HCT116 (cell line): ENCODE results near the gene IL17D. TPM values are rescaled to one million over a fixed set of nuclear protein-coding genes. Genes with fewer than 3 reads are reported as not detected.

Experiments used
- ATAC-seq: fragments of 200-7000 bp; cut with Tn5 transposase; 2 replicates; pipeline ENCODE4 v1.9.1; 2020; ENCODE audit warnings: mild to moderate bottlenecking, moderate library complexity
- BruUV-seq: library from RNA; stranded (reverse); fragments of 400-500 nt; replicated peaks from 2 replicates; lab custom pipeline; 2021; lab: Mats Ljungman, UMichigan
- CTCF ChIA-PET: fragments of 300-600 bp; sonication (Branson Sonifier 250); formaldehyde crosslinking; loops from one replicate; lab custom pipeline; 2021; ENCODE audit warnings: antibody characterized with exemption; lab: Charles Lee
- POLR2A ChIA-PET: fragments of 300-600, 350-600 bp; sonication (Branson Sonifier 250); formaldehyde crosslinking; loops from one replicate; lab custom pipeline; 2021; ENCODE audit warnings: antibody characterized with exemption; lab: Charles Lee
- RAD21 ChIA-PET, 2 experiments: fragments of 300-600 bp; sonication (Branson Sonifier 250); formaldehyde crosslinking; loops; one replicate each; lab custom pipeline; 2023; ENCODE audit warnings: low total read pairs in 2 of 2; ENCODE audit not compliant: uncharacterized antibody in 2 of 2, unreplicated experiment in 2 of 2, low non-redundant PET in 1 of 2; lab: Charles Lee
- DNase-seq: peaks from one replicate; pipeline ENCODE4 v3.0.0-alpha.2; 2010; ENCODE audit warnings: low read depth, low spot score
- H2AFZ ChIP-seq: fragments of 200-600 bp; shearing (Covaris generic), sonication (generic); 2 replicates; pipeline ENCODE4 v1.6.1; 2017; ENCODE audit warnings: low read depth, mixed run types, mixed read lengths, antibody characterized with exemption, low read length; ENCODE audit not compliant: poor library complexity, severe bottlenecking
- H3K27ac ChIP-seq: 2 replicates; pipeline ENCODE4 v1.5.1; 2012; ENCODE audit warnings: low read depth, low read length
- H3K27me3 ChIP-seq: fragments of 200-600 bp; sonication (generic); 2 replicates; pipeline ENCODE4 v1.6.1; 2016; ENCODE audit warnings: mixed run types, low read length, mixed read lengths; ENCODE audit not compliant: insufficient read depth
- H3K36me3 ChIP-seq, 2 experiments: fragments of 200-500 bp in 1 of 2; fragments of 200-600 bp in 1 of 2; sonication (Bioruptor generic) in 1 of 2; sonication (generic) in 1 of 2; 2 replicates each; pipeline versions ENCODE4 v1.5.1 to v1.6.1; 2014 to 2016; ENCODE audit warnings: low read length in 2 of 2, inconsistent platforms in 1 of 2, mixed read lengths in 1 of 2, mixed run types in 1 of 2; ENCODE audit not compliant: insufficient read depth in 2 of 2, control insufficient read depth in 1 of 2
- H3K4me1 ChIP-seq, 2 experiments: fragments of 200-600 bp in 1 of 2; sonication (generic) in 1 of 2; 2 replicates each; pipeline versions ENCODE4 v1.5.1 to v1.6.1; 2012 to 2017; ENCODE audit warnings: low read length in 2 of 2, inconsistent platforms in 1 of 2, mild to moderate bottlenecking in 1 of 2, mixed read lengths in 1 of 2, mixed run types in 1 of 2, moderate library complexity in 1 of 2; ENCODE audit not compliant: insufficient read depth in 2 of 2, control insufficient read depth in 1 of 2
- H3K4me2 ChIP-seq: fragments of 200-600 bp; sonication (generic); 2 replicates; pipeline ENCODE4 v1.6.1; 2017; ENCODE audit warnings: mixed run types, low read length, mixed read lengths
- H3K4me3 ChIP-seq, 2 experiments: fragments of 200-600 bp in 1 of 2; sonication (generic) in 1 of 2; replicated peaks in 1 of 2; 2 replicates each; pipeline ENCODE4 v1.5.1; 2011 to 2016; ENCODE audit warnings: low read length in 2 of 2, control low read depth in 1 of 2, low read depth in 1 of 2, mild to moderate bottlenecking in 1 of 2, mixed read lengths in 1 of 2, mixed run types in 1 of 2
- H3K79me2 ChIP-seq: fragments of 200-600 bp; sonication (generic); 2 replicates; pipeline ENCODE4 v1.6.1; 2017; ENCODE audit warnings: mild to moderate bottlenecking, mixed run types, low read length, moderate library complexity, mixed read lengths; ENCODE audit not compliant: insufficient read depth
- H3K9ac ChIP-seq: fragments of 200-600 bp; sonication (generic); 2 replicates; pipeline ENCODE4 v1.6.1; 2016; ENCODE audit warnings: low read length, mixed read lengths
- H3K9me2 ChIP-seq: fragments of 200-600 bp; sonication (generic), shearing (Covaris generic); 2 replicates; pipeline ENCODE4 v1.6.1; 2017; ENCODE audit warnings: mixed run types, mild to moderate bottlenecking, moderate library complexity; ENCODE audit not compliant: insufficient read depth
- H3K9me3 ChIP-seq, 2 experiments: fragments of 200-500 bp in 1 of 2; fragments of 200-600 bp in 1 of 2; sonication (Bioruptor generic) in 1 of 2; sonication (generic) in 1 of 2; 2 replicates each; pipeline ENCODE4 v1.6.1; 2014 to 2017; ENCODE audit warnings: low read length in 2 of 2, mixed read lengths in 2 of 2, inconsistent platforms in 1 of 2, low read depth in 1 of 2, mild to moderate bottlenecking in 1 of 2, mixed run types in 1 of 2, moderate library complexity in 1 of 2; ENCODE audit not compliant: control insufficient read depth in 1 of 2, insufficient read depth in 1 of 2
- H4K20me1 ChIP-seq: fragments of 200-600 bp; sonication (generic), shearing (Covaris generic); 2 replicates; pipeline ENCODE4 v1.6.1; 2017; ENCODE audit warnings: mixed run types, mild to moderate bottlenecking, moderate library complexity; ENCODE audit not compliant: insufficient read depth
- CEBPB ChIP-seq: IDR thresholded peaks from 2 replicates; pipeline ENCODE4 v1.6.1; 2012; ENCODE audit warnings: low read depth
- EGR1 ChIP-seq: IDR thresholded peaks from 2 replicates; pipeline ENCODE4 v1.6.1; 2012; ENCODE audit warnings: low read depth
- ELF1 ChIP-seq: IDR thresholded peaks from 2 replicates; pipeline ENCODE4 v1.6.1; 2012; ENCODE audit warnings: low read depth, borderline replicate concordance
- EZH2phosphoT487 ChIP-seq: fragments of 200-600 bp; IDR thresholded peaks from 2 replicates; pipeline ENCODE4 v1.6.1; 2018; ENCODE audit warnings: antibody characterized with exemption, borderline replicate concordance
- JUND ChIP-seq: IDR thresholded peaks from 2 replicates; pipeline ENCODE4 v1.6.1; 2012
- SIN3A ChIP-seq: IDR thresholded peaks from 2 replicates; pipeline ENCODE4 v1.6.1; 2012; ENCODE audit warnings: low read depth
- SP1 ChIP-seq: IDR thresholded peaks from 2 replicates; pipeline ENCODE4 v1.6.1; 2012; ENCODE audit warnings: low read depth
- ZNF274 ChIP-seq: fragments of 200-500 bp; sonication (Bioruptor generic); IDR thresholded peaks from 2 replicates; pipeline ENCODE4 v1.6.1; 2014; ENCODE audit warnings: mild to moderate bottlenecking, low read depth, low read length, inconsistent platforms
- intact Hi-C: fragments of 100-400 bp; cut with micrococcal nuclease; formaldehyde crosslinking; loops from 2 replicates; pipeline ENCODE4 v1.10.0; 2022
- total RNA-seq: library from RNA; stranded (reverse); gene quantifications from one replicate; pipeline ENCODE4 v1.2.1, GENCODE V29; 2021; ENCODE audit not compliant: unreplicated experiment
- TF ChIP-seq, protein P1 (sequence below): IDR thresholded peaks from 2 replicates; pipeline ENCODE4 v1.6.1; 2012; ENCODE audit warnings: low read depth
- TF ChIP-seq, protein P2 (sequence below): IDR thresholded peaks from 2 replicates; pipeline ENCODE4 v1.6.1; 2011; ENCODE audit warnings: mild to moderate bottlenecking, low read length, moderate library complexity; ENCODE audit not compliant: insufficient replicate concordance; ENCODE audit errors: extremely low read depth
- TF ChIP-seq, protein P3 (sequence below): IDR thresholded peaks from 2 replicates; pipeline ENCODE4 v1.6.1; 2012
- TF ChIP-seq, protein P4 (sequence below): IDR thresholded peaks from 2 replicates; pipeline ENCODE4 v1.6.1; 2012

The IL17D gene
- total RNA-seq, 1 experiment from 2014 or later, result 0.25 TPM

DNA sequence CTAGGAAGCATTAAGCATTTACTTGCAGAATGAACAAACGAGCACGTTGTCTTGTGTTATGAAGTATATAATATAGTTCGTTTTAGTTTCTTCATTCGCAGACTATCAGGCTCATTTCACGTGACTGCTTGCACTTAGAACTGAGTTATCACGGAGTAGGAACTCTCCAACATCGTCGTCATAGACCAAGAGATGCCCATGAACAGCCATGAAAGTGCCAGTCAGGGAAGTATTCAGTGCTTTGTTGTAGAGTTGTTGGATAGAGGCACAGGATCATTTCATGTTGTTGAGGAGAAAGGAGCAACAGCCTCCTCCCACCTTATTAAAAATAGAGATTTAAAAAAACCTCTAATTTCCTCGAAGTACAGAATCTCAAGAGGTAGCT lies 977 bp upstream of the IL17D start:
- no peak overlapping the region for H3K9ac ChIP-seq

More for the DNA sequence above, 977 bp upstream of the IL17D start:
- intact Hi-C loops, result loop anchor here (10.0 kb wide), 1 partner anchor 508 kb away; the partner anchor contains the start of gene GJB2
- TF ChIP-seq, protein P1, sequence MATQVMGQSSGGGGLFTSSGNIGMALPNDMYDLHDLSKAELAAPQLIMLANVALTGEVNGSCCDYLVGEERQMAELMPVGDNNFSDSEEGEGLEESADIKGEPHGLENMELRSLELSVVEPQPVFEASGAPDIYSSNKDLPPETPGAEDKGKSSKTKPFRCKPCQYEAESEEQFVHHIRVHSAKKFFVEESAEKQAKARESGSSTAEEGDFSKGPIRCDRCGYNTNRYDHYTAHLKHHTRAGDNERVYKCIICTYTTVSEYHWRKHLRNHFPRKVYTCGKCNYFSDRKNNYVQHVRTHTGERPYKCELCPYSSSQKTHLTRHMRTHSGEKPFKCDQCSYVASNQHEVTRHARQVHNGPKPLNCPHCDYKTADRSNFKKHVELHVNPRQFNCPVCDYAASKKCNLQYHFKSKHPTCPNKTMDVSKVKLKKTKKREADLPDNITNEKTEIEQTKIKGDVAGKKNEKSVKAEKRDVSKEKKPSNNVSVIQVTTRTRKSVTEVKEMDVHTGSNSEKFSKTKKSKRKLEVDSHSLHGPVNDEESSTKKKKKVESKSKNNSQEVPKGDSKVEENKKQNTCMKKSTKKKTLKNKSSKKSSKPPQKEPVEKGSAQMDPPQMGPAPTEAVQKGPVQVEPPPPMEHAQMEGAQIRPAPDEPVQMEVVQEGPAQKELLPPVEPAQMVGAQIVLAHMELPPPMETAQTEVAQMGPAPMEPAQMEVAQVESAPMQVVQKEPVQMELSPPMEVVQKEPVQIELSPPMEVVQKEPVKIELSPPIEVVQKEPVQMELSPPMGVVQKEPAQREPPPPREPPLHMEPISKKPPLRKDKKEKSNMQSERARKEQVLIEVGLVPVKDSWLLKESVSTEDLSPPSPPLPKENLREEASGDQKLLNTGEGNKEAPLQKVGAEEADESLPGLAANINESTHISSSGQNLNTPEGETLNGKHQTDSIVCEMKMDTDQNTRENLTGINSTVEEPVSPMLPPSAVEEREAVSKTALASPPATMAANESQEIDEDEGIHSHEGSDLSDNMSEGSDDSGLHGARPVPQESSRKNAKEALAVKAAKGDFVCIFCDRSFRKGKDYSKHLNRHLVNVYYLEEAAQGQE, result no peak
- TF ChIP-seq EGR1 (no peak), CEBPB (no peak), ZNF274 (no peak), SIN3A (no peak), SP1 (no peak), JUND (no peak), EZH2phosphoT487 (no peak), ELF1 (no peak)
- TF ChIP-seq, protein P2, sequence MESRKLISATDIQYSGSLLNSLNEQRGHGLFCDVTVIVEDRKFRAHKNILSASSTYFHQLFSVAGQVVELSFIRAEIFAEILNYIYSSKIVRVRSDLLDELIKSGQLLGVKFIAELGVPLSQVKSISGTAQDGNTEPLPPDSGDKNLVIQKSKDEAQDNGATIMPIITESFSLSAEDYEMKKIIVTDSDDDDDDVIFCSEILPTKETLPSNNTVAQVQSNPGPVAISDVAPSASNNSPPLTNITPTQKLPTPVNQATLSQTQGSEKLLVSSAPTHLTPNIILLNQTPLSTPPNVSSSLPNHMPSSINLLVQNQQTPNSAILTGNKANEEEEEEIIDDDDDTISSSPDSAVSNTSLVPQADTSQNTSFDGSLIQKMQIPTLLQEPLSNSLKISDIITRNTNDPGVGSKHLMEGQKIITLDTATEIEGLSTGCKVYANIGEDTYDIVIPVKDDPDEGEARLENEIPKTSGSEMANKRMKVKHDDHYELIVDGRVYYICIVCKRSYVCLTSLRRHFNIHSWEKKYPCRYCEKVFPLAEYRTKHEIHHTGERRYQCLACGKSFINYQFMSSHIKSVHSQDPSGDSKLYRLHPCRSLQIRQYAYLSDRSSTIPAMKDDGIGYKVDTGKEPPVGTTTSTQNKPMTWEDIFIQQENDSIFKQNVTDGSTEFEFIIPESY, result no peak
- TF ChIP-seq, protein P3, sequence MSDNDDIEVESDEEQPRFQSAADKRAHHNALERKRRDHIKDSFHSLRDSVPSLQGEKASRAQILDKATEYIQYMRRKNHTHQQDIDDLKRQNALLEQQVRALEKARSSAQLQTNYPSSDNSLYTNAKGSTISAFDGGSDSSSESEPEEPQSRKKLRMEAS, result no peak
- TF ChIP-seq, protein P4, sequence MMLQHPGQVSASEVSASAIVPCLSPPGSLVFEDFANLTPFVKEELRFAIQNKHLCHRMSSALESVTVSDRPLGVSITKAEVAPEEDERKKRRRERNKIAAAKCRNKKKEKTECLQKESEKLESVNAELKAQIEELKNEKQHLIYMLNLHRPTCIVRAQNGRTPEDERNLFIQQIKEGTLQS, result no peak
- no peak overlapping the region for H3K4me3 ChIP-seq
- H3K4me2 ChIP-seq, result no peak overlapping the region
- DNase-seq (no peak), ATAC-seq (no peak)
- no peak overlapping the region for H3K27ac ChIP-seq
- no peaks in the 10 kb centered on the region for H4K20me1 ChIP-seq
- peaks cover 3 to 19% of the 10 kb centered on the region in 2 experiments; a peak in 3 of 4 replicates for H3K4me1 ChIP-seq
- H3K9me3 ChIP-seq, result no peaks in the 10 kb centered on the region
- RAD21 ChIA-PET, result no interaction called here
- CTCF ChIA-PET, result no interaction called here
- POLR2A ChIA-PET, result no interaction called here
- H3K79me2 ChIP-seq, result no peaks in the 10 kb centered on the region
- no peak overlapping the region for H2AFZ ChIP-seq
- no peaks in the 10 kb centered on the region for H3K9me2 ChIP-seq
- no peaks in the 10 kb centered on the region for H3K27me3 ChIP-seq
- TSS peak; percentile 88 for BruUV-seq
- H3K36me3 ChIP-seq, result no peaks in the 10 kb centered on the region
